HUES6 (cell line): ENCODE data around the gene DNAH8.

Experiments
- H3K27ac ChIP-seq: 2 replicates; pipeline ENCODE4 v1.7.0; 2013; ENCODE audit warnings: low read depth, mild to moderate bottlenecking, low read length, inconsistent platforms
- H3K27me3 ChIP-seq: 2 replicates; pipeline ENCODE4 v1.6.1; 2013; ENCODE audit warnings: low read length; ENCODE audit not compliant: control insufficient read depth, insufficient read depth
- H3K36me3 ChIP-seq: 2 replicates; pipeline ENCODE4 v1.6.1; 2013; ENCODE audit warnings: low read length; ENCODE audit not compliant: control insufficient read depth, insufficient read depth
- H3K4me1 ChIP-seq: 2 replicates; pipeline ENCODE4 v1.6.1; 2013; ENCODE audit warnings: low read length; ENCODE audit not compliant: control insufficient read depth, insufficient read depth
- H3K4me3 ChIP-seq: 2 replicates; pipeline ENCODE4 v1.5.1; 2013; ENCODE audit warnings: low read depth, low read length
- H3K9ac ChIP-seq: one replicate; pipeline ENCODE4 v1.6.1; 2013; ENCODE audit warnings: mild to moderate bottlenecking, low read length
- H3K9me3 ChIP-seq: 2 replicates; pipeline ENCODE4 v1.6.1; 2013; ENCODE audit warnings: low read depth, low read length; ENCODE audit not compliant: control insufficient read depth, insufficient read depth

DNAH8 gene, protein sequence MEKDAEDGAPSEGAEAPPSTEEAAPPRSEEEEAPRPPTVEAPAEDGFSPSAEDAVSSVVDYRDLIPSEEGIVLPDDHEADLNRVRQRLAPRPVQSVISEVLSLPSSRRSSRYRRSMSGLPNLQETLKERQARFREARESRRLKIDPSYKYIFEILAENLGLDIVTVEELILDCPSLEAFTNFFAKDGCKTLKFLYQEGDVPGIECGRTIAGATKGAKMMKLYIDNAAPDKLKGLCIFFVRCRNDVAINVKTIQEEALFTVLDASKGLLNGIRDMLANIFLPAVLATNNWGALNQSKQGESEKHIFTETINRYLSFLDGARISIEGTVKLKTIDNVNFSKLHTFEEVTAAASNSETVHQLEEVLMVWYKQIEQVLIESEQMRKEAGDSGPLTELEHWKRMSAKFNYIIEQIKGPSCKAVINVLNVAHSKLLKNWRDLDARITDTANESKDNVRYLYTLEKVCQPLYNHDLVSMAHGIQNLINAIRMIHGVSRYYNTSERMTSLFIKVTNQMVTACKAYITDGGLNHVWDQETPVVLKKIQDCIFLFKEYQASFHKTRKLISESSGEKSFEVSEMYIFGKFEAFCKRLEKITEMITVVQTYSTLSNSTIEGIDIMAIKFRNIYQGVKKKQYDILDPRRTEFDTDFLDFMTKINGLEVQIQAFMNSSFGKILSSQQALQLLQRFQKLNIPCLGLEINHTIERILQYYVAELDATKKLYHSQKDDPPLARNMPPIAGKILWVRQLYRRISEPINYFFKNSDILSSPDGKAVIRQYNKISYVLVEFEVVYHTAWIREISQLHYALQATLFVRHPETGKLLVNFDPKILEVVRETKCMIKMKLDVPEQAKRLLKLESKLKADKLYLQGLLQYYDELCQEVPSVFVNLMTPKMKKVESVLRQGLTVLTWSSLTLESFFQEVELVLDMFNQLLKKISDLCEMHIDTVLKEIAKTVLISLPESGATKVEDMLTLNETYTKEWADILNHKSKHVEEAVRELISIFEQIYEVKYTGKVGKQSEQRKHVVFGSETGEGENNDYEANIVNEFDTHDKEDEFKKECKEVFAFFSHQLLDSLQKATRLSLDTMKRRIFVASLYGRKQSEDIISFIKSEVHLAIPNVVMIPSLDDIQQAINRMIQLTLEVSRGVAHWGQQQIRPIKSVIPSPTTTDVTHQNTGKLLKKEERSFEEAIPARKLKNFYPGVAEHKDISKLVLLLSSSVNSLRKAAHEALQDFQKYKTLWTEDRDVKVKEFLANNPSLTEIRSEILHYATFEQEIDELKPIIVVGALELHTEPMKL (N-terminal part only)

DNA sequence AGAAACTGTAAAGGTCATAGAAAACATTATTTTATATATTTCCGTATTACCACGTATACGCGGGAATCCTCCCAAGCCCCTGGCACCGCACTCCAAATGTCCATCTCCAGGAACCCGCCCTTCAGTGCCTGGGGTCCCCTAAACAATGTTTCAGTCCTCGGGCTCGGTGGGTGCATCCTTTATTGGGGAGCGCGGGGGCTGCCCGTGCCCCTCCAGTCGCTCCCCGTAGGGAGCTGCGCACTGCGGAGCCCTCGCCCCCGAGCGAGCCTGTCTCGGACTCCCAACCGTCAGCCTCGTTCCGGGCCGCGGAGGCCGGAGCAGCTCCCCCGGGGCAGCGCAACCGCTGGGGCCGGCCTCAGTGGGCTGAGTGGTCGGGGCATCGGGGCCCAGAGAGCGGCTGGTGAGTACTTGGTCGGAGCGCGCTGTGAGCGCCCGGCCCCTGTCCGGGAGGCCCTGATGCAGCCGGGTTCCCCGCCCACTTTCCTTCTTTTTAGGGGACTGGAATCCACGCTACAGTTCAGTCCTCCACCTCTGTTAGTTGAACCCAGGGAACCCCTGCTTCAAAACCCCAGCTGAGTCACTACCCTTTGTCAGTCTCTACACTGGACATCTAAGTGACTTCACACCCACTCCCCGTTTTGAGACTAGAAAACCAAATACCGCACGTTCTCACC, at the start of gene DNAH8:
Gene DNAH8 (plus strand): TSS at position 296 of the 674 bp plus-strand sequence. CDS start 7,499 bp downstream, outside the sequence.
- Histone ChIP-seq H3K27ac (no peak within 1 kb of the TSS), H3K27me3 (peaks cover 43% of the 10 kb centered on the region), H3K36me3 (no peaks in the 10 kb centered on the region), H3K9ac (no peak within 1 kb of the TSS), H3K4me1 (peaks cover 3% of the 10 kb centered on the region; the same call in 1 of the 2 replicates), H3K9me3 (peaks cover 10% of the 10 kb centered on the region), H3K4me3 (peak within 1 kb of the TSS; percentile 62)

DNA sequence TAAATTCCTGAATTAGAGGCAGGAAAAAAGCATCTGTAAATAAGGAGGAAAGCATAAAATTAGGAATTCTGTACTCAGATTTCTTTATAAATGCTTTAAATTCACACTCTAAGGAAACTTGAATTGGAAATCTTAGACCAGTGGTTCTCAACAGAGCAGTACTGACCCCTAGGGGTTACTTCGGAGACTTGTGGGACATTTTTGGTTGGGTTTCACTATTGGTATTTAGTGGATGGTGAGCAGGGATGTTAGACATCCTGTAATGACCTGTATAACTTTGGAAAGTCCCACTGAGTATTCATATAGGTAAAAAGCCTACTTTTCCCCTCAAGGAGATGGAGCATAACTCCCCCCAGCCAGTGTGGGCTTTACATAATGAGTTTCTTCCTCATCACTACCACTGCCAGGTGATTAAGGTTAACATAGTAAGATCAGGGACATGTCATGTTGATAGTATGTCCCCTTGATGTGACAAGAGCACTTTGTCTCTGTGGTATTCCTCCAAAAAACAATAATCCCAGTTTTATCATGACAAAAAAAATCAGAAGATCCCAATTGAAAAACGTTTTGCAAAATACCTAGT, 43.1 kb upstream of the DNAH8 start:
- Histone ChIP-seq H3K27ac (no peak overlapping the region), H3K4me3 (no peak overlapping the region)

GRCh38 chr6:38673397-38674165, 41.5 kb upstream of the DNAH8 start:
- H3K9me3 ChIP-seq = no peaks in the 10 kb centered on the region
- no peaks in the 10 kb centered on the region for H3K27me3 ChIP-seq

More for the DNA sequence above, 43.1 kb upstream of the DNAH8 start:
- Histone ChIP-seq H3K36me3 (peaks cover 22% of the 10 kb centered on the region), H3K9ac (no peak overlapping the region), H3K4me1 (no peaks in the 10 kb centered on the region), H3K27me3 (no peaks in the 10 kb centered on the region), H3K9me3 (no peaks in the 10 kb centered on the region)

DNA sequence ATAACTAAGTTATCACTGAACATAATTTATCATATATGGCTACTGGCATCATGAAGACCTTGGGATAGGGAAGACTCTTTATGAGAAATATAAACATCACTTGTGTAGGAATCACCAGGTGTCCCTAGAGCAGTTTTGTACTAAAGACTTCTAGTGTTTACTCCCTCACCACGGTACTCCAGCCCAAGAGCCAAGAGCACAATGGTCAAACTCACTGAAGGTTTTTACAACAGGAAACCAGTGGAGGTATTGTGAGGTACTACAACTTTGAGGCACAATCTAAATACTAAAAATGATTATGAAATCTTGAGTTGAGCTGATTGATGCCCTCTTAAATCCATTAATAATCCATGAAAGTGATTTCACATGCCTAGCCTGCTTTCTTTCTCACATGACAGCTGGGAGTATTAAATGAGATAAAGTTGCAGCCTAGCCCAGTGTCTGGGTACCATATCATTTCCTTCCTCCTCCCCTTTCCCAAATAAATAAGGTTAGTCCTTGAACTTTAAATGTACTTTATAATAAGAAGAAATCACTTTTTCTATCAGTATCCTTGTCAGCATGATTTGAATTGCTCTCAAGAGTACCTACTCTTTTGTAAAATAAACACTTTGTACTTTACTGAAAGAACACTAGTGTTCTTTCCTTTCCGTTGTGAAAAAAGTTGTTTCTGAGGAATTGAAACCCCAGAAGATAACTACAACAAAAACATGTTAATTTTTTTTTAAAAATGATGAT, 38.7 kb upstream of the DNAH8 start:
- Histone ChIP-seq H3K4me1 (no peaks in the 10 kb centered on the region), H3K27me3 (no peaks in the 10 kb centered on the region), H3K27ac (no peak overlapping the region), H3K36me3 (peaks cover 60% of the 10 kb centered on the region), H3K9ac (no peak overlapping the region), H3K9me3 (no peaks in the 10 kb centered on the region), H3K4me3 (no peak overlapping the region)

More at GRCh38 chr6:38673397-38674165, 41.5 kb upstream of the DNAH8 start:
- no peak overlapping the region for H3K4me3 ChIP-seq
- no peak overlapping the region for H3K9ac ChIP-seq
- H3K4me1 ChIP-seq = no peaks in the 10 kb centered on the region
- H3K36me3 ChIP-seq = peaks cover 38% of the 10 kb centered on the region
- no peak overlapping the region for H3K27ac ChIP-seq

DNA sequence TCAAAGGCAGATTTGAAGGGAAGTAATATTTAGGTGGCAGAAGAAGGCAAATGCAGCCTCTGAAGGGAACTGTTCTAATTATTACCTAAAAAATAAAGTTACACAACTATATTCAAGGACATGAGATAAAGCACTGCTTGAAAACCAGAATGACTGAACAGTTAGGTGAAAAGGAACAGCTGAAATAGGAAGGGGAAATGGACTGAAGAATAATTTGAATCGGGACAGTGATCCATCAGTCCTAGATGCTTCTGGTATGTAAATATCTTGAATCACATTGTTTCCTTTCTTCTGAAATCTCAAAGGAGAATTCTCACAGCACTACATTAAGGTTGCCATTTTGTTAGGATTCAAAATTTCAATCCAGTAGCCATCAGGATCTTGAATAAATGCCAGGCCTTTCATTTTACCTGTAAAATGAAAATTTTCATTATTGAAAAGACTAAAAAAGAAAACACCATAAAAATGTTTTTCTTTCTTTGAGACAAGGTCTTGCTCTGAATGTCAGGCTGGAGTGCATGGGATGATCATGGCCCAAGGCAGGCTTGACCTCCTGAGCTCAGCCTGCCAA, 38.1 kb upstream of the DNAH8 start:
- H3K4me3 ChIP-seq = no peak overlapping the region
- no peaks in the 10 kb centered on the region for H3K27me3 ChIP-seq
- peaks cover 67% of the 10 kb centered on the region for H3K36me3 ChIP-seq
- H3K27ac ChIP-seq = no peak overlapping the region
- no peaks in the 10 kb centered on the region for H3K9me3 ChIP-seq
- H3K4me1 ChIP-seq = no peaks in the 10 kb centered on the region
- no peak overlapping the region for H3K9ac ChIP-seq

- Histone ChIP-seq H3K9me3 (no peaks in the 10 kb centered on the region), H3K4me1 (no peaks in the 10 kb centered on the region), H3K9ac (no peak overlapping the region), H3K27me3 (no peaks in the 10 kb centered on the region), H3K4me3 (no peak overlapping the region), H3K36me3 (peaks cover 79% of the 10 kb centered on the region), H3K27ac (no peak overlapping the region)
These were observed 36.8 kb upstream of the DNAH8 start for GRCh38 chr6:38678178-38678760.

GRCh38 chr6:38679668-38680067, 35.4 kb upstream of the DNAH8 start:
- Histone ChIP-seq H3K4me3 (no peak overlapping the region), H3K9me3 (no peaks in the 10 kb centered on the region), H3K27ac (no peak overlapping the region), H3K27me3 (no peaks in the 10 kb centered on the region), H3K4me1 (no peaks in the 10 kb centered on the region), H3K36me3 (peaks cover 87% of the 10 kb centered on the region), H3K9ac (no peak overlapping the region)

DNA sequence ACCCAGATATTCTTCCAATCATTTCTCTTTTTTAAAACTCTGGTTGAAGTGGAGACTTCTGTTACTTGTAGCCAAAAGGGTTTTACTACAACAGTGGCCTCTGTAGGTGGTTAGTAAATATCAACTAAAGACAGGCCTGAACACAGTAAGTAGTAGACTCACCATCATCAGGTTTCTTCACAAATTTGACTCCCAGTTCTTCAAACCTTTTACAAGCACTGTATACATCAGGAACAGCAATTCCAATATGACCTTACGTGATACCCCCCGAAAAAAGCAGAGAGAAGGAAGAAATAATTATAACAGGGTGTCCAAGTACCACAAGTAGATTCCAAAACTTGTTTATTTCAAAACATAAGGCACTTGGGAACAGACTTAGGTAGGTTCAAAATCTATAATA, 33.3 kb upstream of the DNAH8 start:
- H3K36me3 ChIP-seq = peaks cover 86% of the 10 kb centered on the region
- H3K9ac ChIP-seq = no peak overlapping the region
- H3K4me3 ChIP-seq = no peak overlapping the region
- no peaks in the 10 kb centered on the region for H3K27me3 ChIP-seq
- no peaks in the 10 kb centered on the region for H3K4me1 ChIP-seq
- no peak overlapping the region for H3K27ac ChIP-seq
- H3K9me3 ChIP-seq = no peaks in the 10 kb centered on the region

GRCh38 chr6:38684237-38684636, 30.9 kb upstream of the DNAH8 start:
- H3K9me3 ChIP-seq = no peaks in the 10 kb centered on the region
- H3K4me1 ChIP-seq = peaks cover 5% of the 10 kb centered on the region; the same call in 1 of the 2 replicates
- H3K36me3 ChIP-seq = peaks cover 68% of the 10 kb centered on the region
- no peaks in the 10 kb centered on the region for H3K27me3 ChIP-seq
- no peak overlapping the region for H3K9ac ChIP-seq
- no peak overlapping the region for H3K27ac ChIP-seq
- no peak overlapping the region for H3K4me3 ChIP-seq
